Neural cell (in vitro differentiated cells): Measurements from ENCODE around the gene HOXB1. TPM values are rescaled to one million over a fixed set of nuclear protein-coding genes. Genes with fewer than 3 reads are reported as not detected.

ENCODE experiments used
- H2AFZ ChIP-seq: fragments of 200-600, 300-800 bp; sonication (generic), shearing (Covaris generic); 2 replicates; pipeline ENCODE4 v1.6.0; 2014; ENCODE audit warnings: low read depth, mild to moderate bottlenecking, antibody characterized with exemption, low read length, moderate library complexity
- H3F3A ChIP-seq: fragments of 200-600 bp; shearing (Covaris generic); 2 replicates; pipeline ENCODE4 v1.6.1; 2016; ENCODE audit warnings: mild to moderate bottlenecking, moderate library complexity, mixed read lengths, antibody characterized with exemption, low read length; ENCODE audit not compliant: insufficient read depth, poor library complexity, severe bottlenecking
- H3K27ac ChIP-seq: fragments of 200-600, 300-800 bp; sonication (generic), shearing (Covaris generic); 2 replicates; pipeline ENCODE4 v1.5.1; 2014; ENCODE audit warnings: mild to moderate bottlenecking, low read length, moderate library complexity
- H3K27me3 ChIP-seq: fragments of 300-800, 200-600 bp; sonication (generic), shearing (Covaris generic); 2 replicates; pipeline ENCODE4 v1.6.0; 2014; ENCODE audit warnings: mild to moderate bottlenecking, low read depth, low read length, moderate library complexity; ENCODE audit not compliant: insufficient read depth
- H3K36me3 ChIP-seq: fragments of 300-800, 200-600 bp; sonication (generic), shearing (Covaris generic); 2 replicates; pipeline ENCODE4 v1.5.1; 2014; ENCODE audit warnings: mild to moderate bottlenecking, antibody characterized with exemption, low read length, moderate library complexity; ENCODE audit not compliant: insufficient read depth
- H3K4me2 ChIP-seq: fragments of 300-800, 200-600 bp; sonication (generic), shearing (Covaris generic); 2 replicates; pipeline ENCODE4 v1.6.0; 2014; ENCODE audit warnings: mild to moderate bottlenecking, low read length
- H3K4me3 ChIP-seq: fragments of 300-800, 200-600 bp; sonication (generic), shearing (Covaris generic); 2 replicates; pipeline ENCODE4 v1.5.1; 2014; ENCODE audit warnings: mild to moderate bottlenecking, low read length, moderate library complexity
- H3K79me2 ChIP-seq: fragments of 200-600 bp; shearing (Covaris generic); replicated peaks from 2 replicates; pipeline ENCODE4 v1.6.0; 2014; ENCODE audit warnings: mild to moderate bottlenecking, low read length, moderate library complexity; ENCODE audit not compliant: insufficient read depth
- H3K9ac ChIP-seq: fragments of 300-800, 200-600 bp; sonication (generic), shearing (Covaris generic); 2 replicates; pipeline ENCODE4 v1.6.1; 2016; ENCODE audit warnings: mild to moderate bottlenecking, low read length, mixed read lengths
- H3K9me2 ChIP-seq: fragments of 200-600 bp; shearing (Covaris generic); 2 replicates; pipeline ENCODE4 v1.6.1; 2016; ENCODE audit warnings: mild to moderate bottlenecking, low read length, mixed read lengths; ENCODE audit not compliant: insufficient read depth
- H3K9me3 ChIP-seq: fragments of 200-600, 300-800 bp; sonication (generic), shearing (Covaris generic); 2 replicates; pipeline ENCODE4 v1.6.1; 2016; ENCODE audit warnings: mild to moderate bottlenecking, mixed run types, low read length, moderate library complexity, mixed read lengths
- H4K20me1 ChIP-seq: fragments of 200-600 bp; shearing (Covaris generic); 2 replicates; pipeline ENCODE4 v1.6.1; 2016; ENCODE audit warnings: mild to moderate bottlenecking, mixed run types; ENCODE audit not compliant: insufficient read depth
- EP300 ChIP-seq: fragments of 450-650 bp; conservative IDR thresholded peaks from 2 replicates; pipeline ENCODE4 v1.6.1; 2014; ENCODE audit warnings: antibody characterized with exemption, mild to moderate bottlenecking, moderate library complexity; ENCODE audit not compliant: poor library complexity, severe bottlenecking
- EZH2 ChIP-seq: fragments of 200-600, 300-800 bp; shearing (Covaris generic), sonication (generic); IDR thresholded peaks from 2 replicates; pipeline ENCODE4 v1.6.1; 2014; ENCODE audit warnings: antibody characterized with exemption, low read length, borderline replicate concordance, mild to moderate bottlenecking; ENCODE audit not compliant: insufficient read depth, poor library complexity, severe bottlenecking
- MXI1 ChIP-seq: fragments of 450-650 bp; conservative IDR thresholded peaks from 2 replicates; pipeline ENCODE4 v1.6.1; 2014; ENCODE audit warnings: antibody characterized with exemption, mild to moderate bottlenecking; ENCODE audit not compliant: poor library complexity, severe bottlenecking
- POLR2AphosphoS5 ChIP-seq: IDR thresholded peaks from 2 replicates; pipeline ENCODE4 v1.6.1; 2012
- RAD21 ChIP-seq: fragments of 450-650 bp; conservative IDR thresholded peaks from 2 replicates; pipeline ENCODE4 v1.6.1; 2014; ENCODE audit warnings: antibody characterized with exemption, mild to moderate bottlenecking, moderate library complexity
- REST ChIP-seq: IDR thresholded peaks from 2 replicates; pipeline ENCODE4 v1.6.1; 2012; ENCODE audit warnings: borderline replicate concordance
- SMC3 ChIP-seq: fragments of 450-650 bp; conservative IDR thresholded peaks from 2 replicates; pipeline ENCODE4 v1.6.1; 2014; ENCODE audit warnings: antibody characterized with exemption, mild to moderate bottlenecking, moderate library complexity; ENCODE audit not compliant: poor library complexity
- TAF1 ChIP-seq: IDR thresholded peaks from 2 replicates; pipeline ENCODE4 v1.6.1; 2012; ENCODE audit warnings: low read depth
- polyA plus RNA-seq: library from polyadenylated mRNA; depleted of rRNA; stranded (reverse); fragments of >200 nt; gene quantifications from 2 replicates; pipeline ENCODE4 v1.2.3, GENCODE V29; 2014
- TF ChIP-seq, protein P1 (sequence below): fragments of 450-650 bp; IDR thresholded peaks from 2 replicates; pipeline ENCODE4 v1.5.1; 2014; ENCODE audit warnings: antibody characterized with exemption, mild to moderate bottlenecking, moderate library complexity; ENCODE audit not compliant: poor library complexity, severe bottlenecking

Gene HOXB1
- polyA plus RNA-seq, 1 donor from 2014 or later = not detected

DNA sequence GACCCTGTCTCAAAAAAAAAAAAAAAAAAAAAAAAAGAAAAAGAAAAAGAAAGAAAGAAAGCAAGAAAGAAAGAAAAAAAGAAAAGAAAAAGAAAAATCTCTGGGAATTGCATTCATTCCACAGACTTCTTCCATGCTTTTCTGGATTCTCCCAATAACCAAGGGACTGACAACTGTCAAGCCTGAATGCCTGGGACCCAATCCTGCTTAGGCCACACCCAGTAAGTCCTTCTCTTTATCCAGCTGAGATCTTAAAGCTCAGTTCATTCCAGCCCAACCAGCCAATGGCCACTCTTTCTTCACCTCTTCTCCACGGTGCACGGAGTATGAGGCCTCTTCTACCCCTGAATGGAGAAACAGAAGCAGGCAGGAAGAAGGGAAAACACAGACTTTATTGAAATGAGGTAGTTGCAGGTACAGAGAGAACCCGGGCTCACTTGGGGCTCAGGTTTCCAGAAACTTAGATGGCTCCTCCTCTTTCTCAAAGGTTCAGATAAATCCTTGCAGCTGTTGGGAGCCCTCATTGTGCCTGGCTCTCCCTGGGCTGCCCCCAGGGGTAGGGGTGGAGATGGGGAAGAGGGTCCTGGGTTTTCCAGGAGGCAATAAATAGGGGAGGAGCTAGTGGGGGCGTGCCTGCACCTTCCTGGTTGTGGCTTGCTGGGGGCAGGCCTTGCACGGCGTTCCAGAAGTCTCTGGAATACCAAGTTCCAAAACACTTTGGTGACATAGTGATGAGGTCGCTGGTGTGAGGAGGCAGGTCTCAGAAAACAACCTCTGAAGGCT lies 2.5 kb downstream of the HOXB1 start:
- no peaks in the 10 kb centered on the region for H3K9me3 ChIP-seq
- H2AFZ ChIP-seq = no peak overlapping the region
- no peak overlapping the region for H3K27ac ChIP-seq
- no peak overlapping the region for H3K4me2 ChIP-seq
- H4K20me1 ChIP-seq = no peaks in the 10 kb centered on the region
- H3K4me3 ChIP-seq = no peak overlapping the region
- H3K36me3 ChIP-seq = no peaks in the 10 kb centered on the region
- H3K9me2 ChIP-seq = no peaks in the 10 kb centered on the region
- no peaks in the 10 kb centered on the region for H3K79me2 ChIP-seq
- peaks cover 99% of the 10 kb centered on the region for H3K27me3 ChIP-seq
- no peaks in the 10 kb centered on the region for H3F3A ChIP-seq
- H3K9ac ChIP-seq = no peak overlapping the region
- no peak for TF ChIP-seq TAF1
- TF ChIP-seq, protein P1, sequence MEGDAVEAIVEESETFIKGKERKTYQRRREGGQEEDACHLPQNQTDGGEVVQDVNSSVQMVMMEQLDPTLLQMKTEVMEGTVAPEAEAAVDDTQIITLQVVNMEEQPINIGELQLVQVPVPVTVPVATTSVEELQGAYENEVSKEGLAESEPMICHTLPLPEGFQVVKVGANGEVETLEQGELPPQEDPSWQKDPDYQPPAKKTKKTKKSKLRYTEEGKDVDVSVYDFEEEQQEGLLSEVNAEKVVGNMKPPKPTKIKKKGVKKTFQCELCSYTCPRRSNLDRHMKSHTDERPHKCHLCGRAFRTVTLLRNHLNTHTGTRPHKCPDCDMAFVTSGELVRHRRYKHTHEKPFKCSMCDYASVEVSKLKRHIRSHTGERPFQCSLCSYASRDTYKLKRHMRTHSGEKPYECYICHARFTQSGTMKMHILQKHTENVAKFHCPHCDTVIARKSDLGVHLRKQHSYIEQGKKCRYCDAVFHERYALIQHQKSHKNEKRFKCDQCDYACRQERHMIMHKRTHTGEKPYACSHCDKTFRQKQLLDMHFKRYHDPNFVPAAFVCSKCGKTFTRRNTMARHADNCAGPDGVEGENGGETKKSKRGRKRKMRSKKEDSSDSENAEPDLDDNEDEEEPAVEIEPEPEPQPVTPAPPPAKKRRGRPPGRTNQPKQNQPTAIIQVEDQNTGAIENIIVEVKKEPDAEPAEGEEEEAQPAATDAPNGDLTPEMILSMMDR = no peak
- no peak for TF ChIP-seq POLR2AphosphoS5
- TF ChIP-seq EZH2 = no peak
- TF ChIP-seq MXI1 = no peak
- TF ChIP-seq SMC3 = no peak
- TF ChIP-seq RAD21 = no peak
- TF ChIP-seq REST = no peak
- TF ChIP-seq EP300 = no peak

DNA sequence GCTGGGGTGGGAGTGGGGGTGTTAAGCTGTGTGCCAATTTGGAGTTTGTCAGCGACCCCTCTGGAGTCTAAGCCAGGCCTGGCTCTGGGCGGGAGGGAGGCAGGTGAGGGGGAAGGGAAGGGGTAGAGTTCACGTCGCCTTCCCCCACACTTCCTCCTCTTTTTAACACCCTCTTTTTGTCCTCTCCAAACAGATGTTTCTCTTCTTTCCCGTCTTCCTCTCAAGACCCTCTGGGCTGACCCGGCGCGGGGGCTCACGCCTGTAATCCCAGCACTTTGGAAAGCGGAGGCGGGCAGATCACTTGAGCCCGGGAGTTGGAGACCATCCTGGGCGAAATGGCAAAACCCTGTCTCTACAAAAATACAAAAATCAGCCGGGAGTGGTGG lies 3.3 kb downstream of the HOXB1 start:
- no peak overlapping the region for H3K4me2 ChIP-seq
- H3K9ac ChIP-seq = no peak overlapping the region
- H3K36me3 ChIP-seq = no peaks in the 10 kb centered on the region
- no peaks in the 10 kb centered on the region for H3K9me3 ChIP-seq
- no peaks in the 10 kb centered on the region for H3F3A ChIP-seq
- no peak overlapping the region for H3K4me3 ChIP-seq
- no peak for TF ChIP-seq REST
- H3K27ac ChIP-seq = no peak overlapping the region
- H3K9me2 ChIP-seq = no peaks in the 10 kb centered on the region
- H3K27me3 ChIP-seq = peaks cover 100% of the 10 kb centered on the region
- H3K79me2 ChIP-seq = no peaks in the 10 kb centered on the region
- H4K20me1 ChIP-seq = no peaks in the 10 kb centered on the region
- no peak overlapping the region for H2AFZ ChIP-seq
